Ovary (tissue), 9 donors: ENCODE results near the gene LPCAT1. TPM values are rescaled to one million over a fixed set of nuclear protein-coding genes. Genes with fewer than 3 reads are reported as not detected.

ENCODE experiments used
- DNase-seq, 5 donors: peaks; one replicate each; pipeline ENCODE4 v3.0.0-alpha.2; 2019 to 2020
- H3K27ac ChIP-seq, 2 donors: fragments of 200-600 bp; one replicate each; pipeline versions ENCODE4 v1.5.1 to v1.8.0; 2019 to 2022
- H3K27me3 ChIP-seq: fragments of 200-600 bp; one replicate; pipeline ENCODE4 v1.8.0; 2022
- H3K36me3 ChIP-seq: fragments of 200-600 bp; sonication (generic); one replicate; pipeline ENCODE4 v1.5.1; 2019
- H3K4me1 ChIP-seq: one replicate; pipeline ENCODE4 v1.8.1; 2013; ENCODE audit warnings: mild to moderate bottlenecking, moderate library complexity; ENCODE audit not compliant: insufficient read depth
- H3K4me3 ChIP-seq: fragments of 200-600 bp; sonication (generic); one replicate; pipeline ENCODE4 v1.5.1; 2017
- H3K9me3 ChIP-seq, 2 donors: fragments of 200-600 bp in 1 of 2; sonication (generic) in 1 of 2; one replicate each; pipeline versions ENCODE4 v1.5.1 to v1.8.1; 2013 to 2019; ENCODE audit warnings: mild to moderate bottlenecking in 1 of 2, moderate library complexity in 1 of 2
- CTCF ChIP-seq, 3 donors: fragments of 450-650 bp in 2 of 3; fragments of 200-600 bp in 1 of 3; IDR thresholded peaks; one replicate each; pipeline versions ENCODE4 v1.5.1 to v1.8.0; 2016 to 2022; ENCODE audit warnings: antibody characterized with exemption in 3 of 3, mild to moderate bottlenecking in 1 of 3
- EP300 ChIP-seq: sonication (generic); formaldehyde crosslinking; IDR thresholded peaks from one replicate; pipeline ENCODE4 v1.6.1; 2017; ENCODE audit warnings: antibody characterized with exemption
- POLR2A ChIP-seq: fragments of 450-650 bp; IDR thresholded peaks from one replicate; pipeline ENCODE4 v1.6.1; 2017; ENCODE audit warnings: antibody characterized with exemption, mild to moderate bottlenecking, moderate library complexity
- WGBS, 3 donors: extraction: QIAGEN DNeasy Blood & Tissue Kit in 1 of 3; methylation state at CpG; one replicate each; pipeline versions ENCODE4 v1.1.5 to v1.1.7; 2013 to 2017; 5-methylcytosine and 5-hydroxymethylcytosine counted together
- intact Hi-C, 4 donors: fragments of 100-400 bp; cut with DNase I; formaldehyde crosslinking; loops; one replicate each; pipeline versions ENCODE4 v1.11.0 to v1.15.1; 2022 to 2023
- polyA plus RNA-seq, 2 donors: library from polyadenylated mRNA; stranded (reverse); fragments of 200-250 nt in 1 of 2; fragments of 350-450 nt in 1 of 2; fragmentation: Illumina TruSeq in 1 of 2; extraction: RNeasy Lipid Tissue Mini Kit (QIAGEN cat#74804) in 1 of 2; gene quantifications; one replicate each; pipeline ENCODE4 v1.2.3, GENCODE V29; 2013 to 2014
- total RNA-seq, 7 donors: library from RNA; depleted of rRNA in 2 of 7; stranded (reverse); fragments of >200 nt in 2 of 7; fragmentation: NEBNext Ultra II Directional in 3 of 7; extraction: Animal tissue kit (Norgen Biotek cat#: 25700) in 3 of 7; gene quantifications; one replicate each; pipeline versions ENCODE4 v1.1.0 to v1.2.4, GENCODE V29; 2016 to 2023
- donor health status: DM: no; HTN: no; CAD: no; lungs with moderate emphysema.
- donor health status: DM: no; HTN: no; CAD: no.
- donor health status: Bipolar disorder and iron deficiency.
- donor health status: DM: yes; HTN: yes; CAD: no.
- donor health status: DM: no; HTN: no; CAD: no.
- donor health status: DM: yes; HTN: yes; CAD: no.

LPCAT1 gene
- total and polyA plus RNA-seq, 9 donors: 13.0 to 57.1 (median 25.3) TPM

GRCh38 chr5:1546556-1546955 lies 22.8 kb upstream of the LPCAT1 start:
- Histone ChIP-seq H3K27ac (no peak overlapping the region), H3K36me3 (no peaks in the 10 kb centered on the region), H3K27me3 (no peaks in the 10 kb centered on the region), H3K9me3 (no peaks in the 10 kb centered on the region), H3K4me1 (no peaks in the 10 kb centered on the region), H3K4me3 (no peak overlapping the region)
- WGBS, 3 donors: 88 to 91% (median 91%) methylated on average over 18 of the region's 18 CpGs
- intact Hi-C loops: no loop called here
- TF ChIP-seq POLR2A: no peak
- no peak for TF ChIP-seq EP300
- no peak for TF ChIP-seq CTCF (IDR thresholded peaks at IDR 0.05)
- DNase-seq: no peak

GRCh38 chr5:1545805-1546355 lies 22.1 kb upstream of the LPCAT1 start:
- H3K36me3 ChIP-seq: no peaks in the 10 kb centered on the region
- no peak overlapping the region for H3K4me3 ChIP-seq
- no peaks in the 10 kb centered on the region for H3K9me3 ChIP-seq
- DNase-seq: no peak
- intact Hi-C loops: no loop called here
- no peaks in the 10 kb centered on the region for H3K4me1 ChIP-seq
- no peak overlapping the region for H3K27ac ChIP-seq
- H3K27me3 ChIP-seq: no peaks in the 10 kb centered on the region
- no peak for TF ChIP-seq POLR2A
- TF ChIP-seq CTCF (IDR thresholded peaks at IDR 0.05): no peak
- no peak for TF ChIP-seq EP300
- WGBS, 3 donors: 35 to 38% (median 35%) methylated on average over 6 of the region's 6 CpGs

GRCh38 chr5:1545126-1545804 lies 21.5 kb upstream of the LPCAT1 start:
- WGBS, 3 donors: 69 to 86% (median 77%) methylated on average over 4 of the region's 4 CpGs
- Histone ChIP-seq H3K27ac (no peak overlapping the region), H3K27me3 (no peaks in the 10 kb centered on the region), H3K4me3 (no peak overlapping the region), H3K36me3 (no peaks in the 10 kb centered on the region), H3K9me3 (no peaks in the 10 kb centered on the region), H3K4me1 (no peaks in the 10 kb centered on the region)
- TF ChIP-seq POLR2A: no peak
- no peak for TF ChIP-seq EP300
- TF ChIP-seq CTCF (IDR thresholded peaks at IDR 0.05): no peak
- intact Hi-C loops: no loop called here
- DNase-seq: no peak

- DNase-seq: no peak
Measured at GRCh38 chr5:1544294-1544961, 20.7 kb upstream of the LPCAT1 start.

More at GRCh38 chr5:1544294-1544961, 20.7 kb upstream of the LPCAT1 start:
- no peaks in the 10 kb centered on the region for H3K9me3 ChIP-seq
- TF ChIP-seq EP300 (no peak), POLR2A (no peak), CTCF (IDR thresholded peaks at IDR 0.05) (no peak)
- H3K4me1 ChIP-seq: no peaks in the 10 kb centered on the region
- H3K36me3 ChIP-seq: no peaks in the 10 kb centered on the region
- no peak overlapping the region for H3K27ac ChIP-seq
- WGBS, 3 donors: 83 to 91% (median 86%) methylated on average over 12 of the region's 12 CpGs
- H3K4me3 ChIP-seq: no peak overlapping the region
- H3K27me3 ChIP-seq: no peaks in the 10 kb centered on the region
- intact Hi-C loops: no loop called here
